ENCODE results near the gene SIGLEC14. TPM values are rescaled to one million over a fixed set of nuclear protein-coding genes. Genes with fewer than 3 reads are reported as not detected.

The SIGLEC14 gene
- not detected in 2 replicates for total RNA-seq

DNA sequence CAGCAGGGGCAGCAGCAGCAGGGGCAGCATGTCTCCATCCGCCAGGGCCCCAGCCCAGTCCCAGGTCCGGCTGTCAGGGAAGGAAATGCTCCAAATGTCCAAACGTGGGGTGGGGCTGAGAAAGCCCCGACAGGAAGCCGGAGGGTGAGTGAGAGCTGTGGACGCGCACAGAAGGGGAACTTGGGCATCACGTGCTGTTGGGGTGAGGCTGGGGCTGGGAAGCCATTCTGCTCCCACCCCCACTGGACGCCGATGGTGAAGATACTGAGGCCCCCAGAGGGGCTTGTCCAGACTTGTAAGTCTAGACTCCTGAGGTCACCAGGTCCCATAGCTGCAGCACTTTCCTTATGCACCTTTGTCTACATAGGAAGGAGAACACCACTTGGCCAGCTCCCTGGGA lies at the start of gene SIGLEC14:
Gene SIGLEC14, minus strand, starts transcription at position 96 of the 400 bp plus-strand sequence. Its CDS starts 66 bp downstream, at position 30.

GRCh38 chr19:51693260-51693659 lies 46.6 kb upstream of the SIGLEC14 start, which contains the start of gene SPACA6:
Gene SPACA6 (plus strand): TSS chr19:51693330. CDS start chr19:51693527, 197 bp downstream.

DNA sequence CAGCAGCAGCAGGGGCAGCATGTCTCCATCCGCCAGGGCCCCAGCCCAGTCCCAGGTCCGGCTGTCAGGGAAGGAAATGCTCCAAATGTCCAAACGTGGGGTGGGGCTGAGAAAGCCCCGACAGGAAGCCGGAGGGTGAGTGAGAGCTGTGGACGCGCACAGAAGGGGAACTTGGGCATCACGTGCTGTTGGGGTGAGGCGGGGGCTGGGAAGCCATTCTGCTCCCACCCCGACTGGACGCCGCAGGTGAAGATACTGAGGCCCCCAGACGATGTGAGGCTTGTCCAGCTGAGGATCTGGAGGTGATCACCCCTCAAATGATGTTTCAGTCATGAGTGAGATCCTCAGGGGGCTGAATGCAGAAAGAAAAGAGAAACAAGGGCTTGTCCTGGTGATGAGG lies 16.3 kb downstream of the SIGLEC14 start, which contains the start of gene SIGLEC5:
Gene SIGLEC5, minus strand, starts transcription at position 87 of the 400 bp plus-strand sequence. Its CDS starts 66 bp downstream, at position 21.

Small RNA genes within 50 kb of the gene (small RNA-seq; reads per million reads assigned to genes)
- gene AC018755.2 = not detected
- not detected for gene MIR125A
- gene MIR99B = 0.58 reads per million, percentile 34 among the genes with 10 or more reads in this experiment
- gene MIRLET7E = not detected

Other genes starting within 250 kb of the SIGLEC14 start
- gene SIGLEC10, start 229.2 kb downstream of the SIGLEC14 start, total RNA-seq = under 0.01 TPM in 1 of 2 replicates, not detected in the other
- not detected in 2 replicates for gene SIGLEC8, start 188.4 kb downstream of the SIGLEC14 start, total RNA-seq
- gene CEACAM18, start 168.3 kb downstream of the SIGLEC14 start, total RNA-seq = not detected in 2 replicates
- not detected in 2 replicates for gene SIGLEC12, start 145.0 kb downstream of the SIGLEC14 start, total RNA-seq
- gene SIGLEC6, start 115.2 kb downstream of the SIGLEC14 start, total RNA-seq = not detected in 2 replicates
- 5.5 and 6.4 TPM in 2 replicates for gene ZNF175, start 75.5 kb downstream of the SIGLEC14 start, total RNA-seq
- 1.2 and 2.8 TPM in 2 replicates for gene SIGLEC5, start 16.4 kb downstream of the SIGLEC14 start, total RNA-seq
- gene SPACA6, start 46.5 kb upstream of the SIGLEC14 start, total RNA-seq = 5.5 and 21.2 TPM in 2 replicates
- gene HAS1, start 77.2 kb upstream of the SIGLEC14 start, total RNA-seq = not detected in 2 replicates
- 0.11 TPM in 1 of 2 replicates, not detected in the other for gene FPR1, start 105.1 kb upstream of the SIGLEC14 start, total RNA-seq
- not detected in 2 replicates for gene FPR2, start 114.4 kb upstream of the SIGLEC14 start, total RNA-seq
- not detected in 2 replicates for gene FPR3, start 148.3 kb upstream of the SIGLEC14 start, total RNA-seq
- gene ZNF577, start 241.1 kb upstream of the SIGLEC14 start, total RNA-seq = 8.4 and 13.0 TPM in 2 replicates

All from placental epithelial cell (primary cell).